DMS 273 (cell line): ENCODE results near the gene CCNYL1.

Source experiments
- DNase-seq: peaks from one replicate; lab custom pipeline; 2025; ENCODE audit not compliant: unreplicated experiment; lab: John Stamatoyannopoulos, UW

CCNYL1 gene

DNA sequence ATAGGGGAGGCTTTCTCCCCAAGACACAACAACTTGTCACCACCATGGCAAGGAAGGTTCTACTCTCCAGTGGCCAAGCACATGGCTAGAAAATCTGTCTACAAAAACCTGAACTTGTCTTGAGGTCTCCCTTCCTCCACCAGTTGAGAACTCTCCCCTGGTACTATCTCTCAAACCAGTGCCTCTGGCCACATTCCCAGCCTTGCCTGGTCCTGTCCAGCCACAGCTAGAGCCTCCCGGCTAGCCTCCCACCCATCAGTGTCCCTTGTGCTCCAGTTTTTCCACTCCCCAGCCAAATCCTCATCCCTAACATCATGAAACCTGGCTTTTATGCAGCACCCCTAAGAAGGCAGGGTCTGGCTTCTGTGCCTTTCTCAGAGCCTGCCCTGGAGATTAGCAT lies 79.5 kb downstream of the CCNYL1 start:
- no peak for DNase-seq

DNA sequence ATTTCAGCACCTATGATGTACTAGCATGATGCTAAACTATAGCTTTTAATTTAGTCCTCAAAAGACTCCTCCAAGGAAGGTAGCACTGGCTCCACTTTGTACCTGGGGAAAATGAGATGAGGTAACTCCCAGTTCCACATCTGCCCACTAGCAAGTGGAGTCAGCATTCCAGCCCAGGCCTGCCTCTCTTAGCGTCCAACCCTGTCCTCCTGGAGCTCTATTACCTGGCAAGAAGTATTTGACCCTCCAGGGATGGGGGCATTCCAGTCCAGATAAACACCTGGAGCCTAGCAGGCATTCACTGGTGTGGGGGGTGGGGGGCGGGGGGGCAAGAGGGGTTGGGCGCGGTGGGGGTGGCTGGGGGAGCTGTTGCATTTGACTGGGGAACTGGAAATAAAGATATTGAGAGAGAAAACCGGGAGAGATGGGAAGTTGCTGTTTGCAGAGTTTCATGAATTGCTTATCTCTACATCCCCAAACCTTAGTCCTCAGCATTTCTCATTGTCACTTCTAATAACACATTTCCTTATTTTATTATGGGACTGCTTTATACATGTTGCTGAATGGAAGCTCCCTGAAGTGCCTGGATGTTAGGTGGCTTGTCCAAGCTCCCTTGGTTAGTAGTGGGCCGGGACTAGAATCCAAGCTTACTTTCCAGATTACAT lies 80.3 kb downstream of the CCNYL1 start:
- DNase-seq, result no peak

DNA sequence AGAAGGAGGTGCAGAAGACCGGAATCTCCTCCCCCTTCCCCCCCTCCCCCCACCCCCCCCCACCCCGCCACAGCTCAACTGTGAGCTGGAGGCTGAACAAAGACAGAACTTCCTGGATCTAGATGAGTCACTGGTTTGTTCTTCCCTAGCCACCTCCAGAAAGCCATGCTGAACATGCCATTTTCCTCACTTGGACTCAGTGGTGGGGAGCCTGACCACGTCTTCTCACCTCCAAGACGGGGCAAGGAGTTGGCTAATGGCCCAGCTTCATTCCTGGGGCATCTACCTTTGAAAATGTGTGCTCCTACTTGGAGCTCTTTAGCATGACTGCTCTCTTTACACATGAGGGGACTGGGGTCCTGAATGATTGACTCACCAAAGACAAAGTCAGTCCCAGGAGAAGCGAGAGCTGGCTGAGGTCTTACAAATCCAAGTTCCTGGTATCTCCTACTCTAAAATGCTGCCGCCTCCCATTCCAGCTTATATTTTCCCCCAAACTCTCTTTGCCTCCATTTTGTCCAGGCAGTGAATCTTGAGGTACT lies 80.9 kb downstream of the CCNYL1 start:
- no peak for DNase-seq

DNA sequence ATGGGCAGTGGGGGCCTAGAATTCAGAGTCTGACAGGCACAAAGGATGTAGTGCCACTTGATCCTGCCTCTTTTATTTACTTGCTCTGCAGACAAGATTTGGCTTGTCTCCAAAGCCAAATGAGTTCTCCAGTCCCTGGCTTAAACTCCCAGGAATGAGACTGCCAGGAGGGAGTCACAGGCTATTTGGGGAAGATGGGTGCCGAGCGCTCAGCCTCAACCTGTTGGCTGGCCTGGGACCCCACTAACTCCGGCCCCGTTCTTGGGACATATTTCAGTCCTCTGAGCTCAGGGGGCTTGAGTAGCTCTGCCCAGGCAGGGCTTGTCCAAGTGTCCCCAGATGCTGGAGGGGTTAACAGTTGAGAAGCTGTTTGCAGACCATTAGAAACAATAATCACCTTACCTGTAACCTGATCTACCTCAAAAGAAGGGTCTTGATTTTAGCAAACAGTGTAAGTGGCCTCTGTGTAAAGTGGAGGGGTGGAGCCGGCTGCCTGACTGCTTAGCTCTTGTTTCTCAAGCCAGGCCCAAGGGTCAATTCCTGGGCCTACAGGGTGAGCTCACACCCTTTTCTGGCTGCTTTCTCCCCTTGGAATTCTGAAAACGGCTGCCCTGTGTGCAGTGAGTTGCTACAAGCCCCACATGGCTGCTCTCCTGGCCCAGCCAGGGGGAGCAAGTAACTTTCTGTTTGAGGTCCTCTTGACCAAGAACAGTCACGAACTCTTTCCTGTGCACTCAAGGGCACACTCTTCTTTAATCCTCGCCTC lies 85.3 kb downstream of the CCNYL1 start:
- peak; percentile 56 for DNase-seq

DNA sequence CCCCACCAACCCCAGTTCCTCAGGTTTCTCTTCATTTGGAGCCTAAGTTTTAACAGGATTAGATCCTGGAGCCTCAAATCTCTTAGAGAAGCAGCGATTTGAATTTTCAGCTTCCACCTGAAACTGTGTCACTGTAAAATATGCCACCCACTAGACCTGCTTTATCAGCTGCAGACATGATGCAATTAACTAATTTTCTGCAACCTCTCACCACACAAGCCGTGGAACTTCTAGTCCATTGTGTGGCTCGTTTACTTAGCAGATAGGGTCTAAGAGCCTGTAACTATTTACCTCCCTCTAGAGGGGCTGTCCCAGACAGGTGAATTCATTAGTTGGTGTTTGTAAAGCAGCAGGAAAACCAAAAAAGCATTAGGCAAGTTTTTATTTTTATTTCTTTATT lies 89.8 kb downstream of the CCNYL1 start:
- DNase-seq, result no peak

DNA sequence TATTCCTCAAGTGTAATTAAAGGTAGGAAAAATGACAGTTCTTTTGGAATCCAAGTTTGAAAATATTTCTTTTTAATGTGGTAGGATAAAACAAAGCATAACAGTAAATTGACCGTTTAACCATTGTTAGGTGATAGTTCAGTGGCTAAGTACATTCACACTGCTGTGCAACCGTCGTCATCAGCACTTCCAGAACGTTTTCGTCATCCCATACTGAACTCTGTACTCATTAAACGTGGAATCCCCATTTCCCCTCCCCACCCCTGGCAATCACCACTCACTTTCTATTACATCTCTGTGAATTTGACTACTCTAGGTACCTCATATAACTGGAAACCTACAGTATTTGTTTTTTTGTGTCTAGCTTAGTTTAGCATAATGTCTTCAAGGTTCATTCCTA lies 91.2 kb downstream of the CCNYL1 start:
- DNase-seq, result no peak
